D341Med (cell line): Measurements from ENCODE around the gene THBS3.
A peak's percentile ranks its signal among the peaks of the same experiment; 100 is the strongest.
"Not testable (repeated sequence)": the region's sequence is repeated elsewhere in the genome, so short reads cannot be mapped to it uniquely, and the experiment has no call there.

Experiments
- DNase-seq: peaks from one replicate; pipeline ENCODE4 v3.0.0; 2012; ENCODE audit warnings: low spot score

THBS3 gene

DNA sequence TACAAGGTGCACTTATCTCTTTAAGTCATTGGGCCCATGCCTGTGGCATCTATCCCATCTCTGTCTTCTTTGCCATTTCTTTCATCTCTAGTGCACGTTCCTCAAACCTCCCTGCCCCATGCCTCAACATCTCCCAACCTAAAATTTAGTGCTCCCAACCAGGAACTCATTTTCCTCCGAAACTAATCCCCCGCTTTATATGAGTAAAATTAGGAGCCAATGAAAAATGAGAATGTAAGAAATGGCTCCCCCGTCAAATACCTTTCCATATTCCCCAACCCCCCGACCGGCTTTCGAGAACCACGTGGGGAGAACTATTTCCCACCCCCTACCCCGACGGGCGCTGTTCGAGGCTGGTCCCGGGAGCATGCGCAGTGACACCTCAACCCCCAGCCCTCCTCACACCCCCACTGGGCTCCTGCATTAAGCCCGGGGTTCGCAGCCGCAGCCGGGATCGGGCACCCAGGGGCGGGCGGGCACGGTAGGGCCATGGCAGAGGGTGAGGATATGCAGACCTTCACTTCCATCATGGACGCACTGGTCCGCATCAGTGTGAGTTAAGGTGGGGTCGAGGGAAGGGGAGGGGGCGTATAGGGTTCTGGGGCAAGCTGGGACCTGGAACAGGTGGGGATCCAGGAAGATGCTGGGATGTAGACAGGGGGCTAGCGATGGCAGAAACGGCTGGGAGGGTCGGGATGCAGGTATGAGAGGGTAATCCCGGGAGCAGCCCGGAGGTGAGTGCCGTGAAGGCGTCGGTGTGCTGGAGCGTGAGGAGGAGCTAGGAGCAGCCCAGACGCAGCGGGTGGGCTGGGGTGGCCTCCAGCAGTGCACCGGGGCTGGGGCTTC, 34.0 kb downstream of the THBS3 start, which contains the start of gene TRIM46:
Gene TRIM46, plus strand, starts transcription at position 372 of the 846 bp plus-strand sequence. Its CDS starts 118 bp downstream, at position 490.
- DNase-seq = peak; percentile 87

DNA sequence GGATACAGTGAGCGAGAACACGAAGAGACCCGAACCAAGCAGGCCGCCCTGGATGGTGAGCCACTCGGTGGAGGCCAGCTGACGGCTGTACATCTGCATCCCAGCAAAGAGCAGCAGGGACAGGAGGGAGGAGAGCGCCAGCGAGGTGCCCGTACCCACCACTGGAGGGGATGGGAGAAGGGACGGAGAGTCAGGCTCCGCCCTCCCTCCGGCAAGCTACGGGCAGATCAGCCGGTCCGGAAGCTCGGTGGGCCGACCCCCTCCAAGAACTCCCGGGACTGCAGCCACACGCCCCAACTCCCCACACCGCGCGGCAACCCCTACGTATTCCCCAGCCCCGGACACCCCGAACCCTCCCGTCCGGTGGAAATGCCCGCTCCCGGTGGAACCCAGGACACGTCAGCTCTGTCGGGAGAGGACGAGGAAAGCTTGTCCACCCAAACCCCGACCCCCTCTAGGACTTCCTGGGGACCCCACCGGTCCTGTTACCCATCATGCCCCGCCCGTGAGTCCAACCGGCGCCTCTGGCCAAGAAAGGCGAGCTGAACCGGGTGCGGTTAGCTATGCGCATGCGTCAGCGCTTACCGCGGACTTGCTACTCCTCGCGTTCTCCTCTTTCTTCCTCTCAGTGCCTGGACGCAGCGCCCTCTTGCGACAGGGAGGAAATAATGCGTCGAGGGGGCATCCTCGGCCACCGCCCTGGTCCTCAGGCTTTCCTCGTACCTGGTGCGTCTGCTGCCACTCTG, 34.8 kb downstream of the THBS3 start, which contains the start of gene KRTCAP2:
Gene KRTCAP2, minus strand, starts transcription at position 573 of the 746 bp plus-strand sequence. Its CDS starts 80 bp downstream, at position 493.
- DNase-seq = peak; percentile 98

- DNase-seq = no peak
These were observed 35.6 kb downstream of the THBS3 start for GRCh38 chr1:155171836-155172731.

- DNase-seq = no peak
These were observed 36.9 kb downstream of the THBS3 start for GRCh38 chr1:155170806-155171205.

DNA sequence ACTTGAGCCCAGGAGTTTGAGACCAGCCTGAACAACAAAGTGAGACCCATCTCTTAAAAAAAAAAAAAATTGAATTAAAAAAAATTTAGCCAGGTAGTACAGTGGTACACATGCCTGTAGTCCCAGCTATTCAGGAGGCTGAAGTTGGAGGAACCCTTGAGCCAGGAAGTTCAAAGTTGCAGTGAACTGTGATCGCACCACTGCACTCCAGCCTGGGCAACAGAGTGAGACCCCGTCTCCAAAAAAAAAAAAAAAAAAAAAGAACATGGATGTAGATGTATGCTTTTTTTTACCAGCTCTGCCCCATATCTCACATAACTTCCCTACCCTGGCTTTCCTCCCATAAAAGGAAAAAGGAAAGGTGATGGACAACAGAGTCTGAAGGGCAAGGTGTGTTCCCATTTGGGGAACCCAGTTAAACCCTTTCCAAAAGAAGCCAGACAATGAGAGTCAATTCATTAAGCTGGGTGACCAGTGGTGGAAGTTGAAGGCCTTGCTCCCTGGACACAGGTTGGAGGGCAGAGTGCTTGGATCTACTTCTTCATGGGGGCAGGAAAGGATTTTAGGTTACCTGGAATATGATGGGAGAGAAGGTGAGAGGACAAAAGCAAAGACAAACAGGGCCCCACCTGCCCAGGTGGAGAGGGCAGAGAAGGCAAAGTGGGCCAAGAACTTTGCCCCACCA, 37.5 kb downstream of the THBS3 start:
- DNase-seq = no peak

- no peak for DNase-seq
These were observed 38.2 kb downstream of the THBS3 start for GRCh38 chr1:155169541-155169940.

DNA sequence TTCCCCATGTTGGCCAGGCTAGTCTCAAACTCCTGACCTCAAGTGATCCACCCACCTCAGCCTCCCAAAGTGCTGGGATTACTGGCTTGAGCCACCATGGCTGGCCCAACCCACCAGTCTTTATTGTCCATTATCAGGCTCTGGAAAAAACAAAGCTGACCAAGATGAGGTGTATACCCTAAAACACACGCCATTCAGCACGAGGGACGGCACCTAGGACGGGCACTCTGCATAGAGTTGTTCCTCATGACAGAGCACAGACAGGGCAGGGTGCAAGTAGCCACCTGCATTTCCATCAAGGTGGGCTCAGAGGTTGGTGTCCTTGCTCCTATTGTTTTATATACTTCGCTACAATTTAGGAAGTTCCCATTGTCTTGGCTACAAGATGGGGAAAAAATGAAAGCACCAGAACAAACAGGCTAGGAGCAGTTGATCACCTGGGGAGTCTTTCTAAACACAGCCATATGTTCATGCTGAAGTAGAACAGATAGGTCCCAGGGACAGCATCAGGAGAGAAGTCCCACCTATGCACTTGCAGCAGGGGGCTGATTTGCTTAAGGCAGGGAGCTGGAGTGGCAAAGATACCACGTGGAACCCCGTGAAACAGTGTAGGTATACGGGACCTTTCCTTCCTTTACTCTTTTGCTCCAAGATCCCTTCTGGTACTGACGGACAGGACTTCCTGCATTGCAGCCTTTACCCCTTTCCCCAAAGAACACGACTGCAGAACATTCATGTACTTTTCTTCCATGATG, 39.1 kb downstream of the THBS3 start:
- no peak for DNase-seq

DNA sequence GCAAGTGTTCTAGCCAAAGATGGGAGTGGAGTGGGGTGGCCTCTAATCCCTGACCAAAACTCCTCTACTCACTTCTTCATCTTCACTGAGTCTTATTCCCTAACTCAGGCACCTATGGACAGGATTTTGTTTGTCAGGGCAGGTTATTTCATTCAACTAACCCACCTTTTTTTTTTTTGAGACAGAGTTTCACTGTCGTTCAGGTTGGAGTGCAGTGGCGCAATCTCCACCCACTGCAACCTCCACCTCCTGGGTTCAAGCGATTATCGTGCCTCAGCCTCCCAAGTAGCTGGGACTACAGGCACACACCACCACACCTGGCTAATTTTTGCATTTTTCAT, 39.6 kb downstream of the THBS3 start:
- not testable (repeated sequence) for DNase-seq

DNA sequence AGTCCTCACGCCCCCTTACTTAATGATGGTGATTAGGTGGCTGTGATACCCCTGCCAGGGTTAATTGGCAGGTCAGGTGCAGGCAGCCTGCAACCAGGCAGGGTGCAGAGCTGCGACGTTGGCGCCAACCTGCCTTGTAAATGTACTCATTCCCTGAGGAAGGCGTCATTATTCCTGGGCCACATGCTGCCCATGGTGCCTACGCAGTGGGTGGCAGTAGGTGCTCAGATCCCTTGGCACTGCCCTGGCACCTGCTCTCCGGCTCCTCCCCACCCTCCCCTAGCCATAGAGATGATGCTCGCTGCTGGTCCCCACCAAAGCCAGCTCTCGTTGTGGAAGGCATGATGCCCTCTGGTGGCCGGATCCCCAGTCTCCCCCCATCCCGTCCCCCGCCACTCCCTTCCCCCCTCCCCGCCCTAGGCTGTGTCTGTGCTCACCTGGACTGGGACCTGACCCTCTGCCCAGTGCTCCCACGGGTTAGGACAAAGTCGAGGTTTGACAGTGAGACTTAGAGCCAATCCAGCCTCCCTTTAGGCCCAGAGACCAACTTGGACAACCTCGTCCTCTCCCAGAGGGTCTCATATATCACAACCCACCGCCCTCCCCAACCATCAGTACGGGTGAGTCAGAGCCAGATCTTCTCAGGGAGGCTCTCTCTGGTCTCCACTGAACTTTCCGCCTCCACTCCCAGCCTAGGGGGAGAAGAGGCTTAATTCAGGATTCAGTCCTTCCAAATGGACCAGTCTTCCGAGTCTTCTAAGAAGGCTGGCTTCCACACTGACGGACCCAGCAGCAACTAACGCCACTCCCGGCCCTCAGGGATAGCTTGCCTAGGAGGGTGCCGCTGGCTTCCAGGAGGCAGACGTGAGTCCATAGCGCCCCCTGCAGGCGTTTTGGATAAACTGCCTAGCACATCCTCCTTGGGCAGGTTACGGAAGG, 40.3 kb downstream of the THBS3 start:
- DNase-seq = peak; percentile 89

DNA sequence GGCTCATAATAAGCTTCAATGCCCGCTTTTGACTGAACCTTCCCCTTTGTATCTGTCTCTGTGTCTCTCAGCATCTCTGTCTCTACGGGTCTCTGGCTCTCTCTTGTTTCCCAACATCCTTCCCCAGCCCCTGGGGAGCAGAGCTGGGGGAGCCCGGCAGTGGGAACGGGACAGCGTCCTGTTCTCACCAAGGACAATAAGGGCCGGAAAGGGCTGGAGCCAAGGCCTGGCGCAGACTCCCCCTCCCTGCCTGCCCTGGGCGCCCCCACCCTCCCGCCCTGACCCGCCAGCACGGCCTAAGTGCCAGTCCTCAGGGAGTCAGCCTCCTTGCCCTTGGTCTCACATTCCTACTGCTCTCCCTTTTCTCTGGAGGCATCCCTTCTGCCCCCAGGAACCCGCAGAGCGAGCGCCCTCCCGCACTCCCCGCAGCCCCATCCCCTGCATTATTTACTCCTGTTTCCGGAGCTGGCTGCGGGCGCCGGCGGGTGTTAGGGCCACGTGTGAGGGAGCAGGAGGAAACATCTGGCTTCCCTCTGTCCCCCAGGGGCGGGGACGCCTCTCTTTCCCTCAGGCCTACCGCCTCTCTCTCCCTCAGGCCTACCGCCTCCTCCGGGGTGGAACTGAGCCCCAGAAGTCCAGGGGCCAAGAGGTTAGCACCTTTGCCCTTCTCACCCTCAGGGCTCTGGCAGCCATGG, 41.1 kb downstream of the THBS3 start:
- no peak for DNase-seq

DNA sequence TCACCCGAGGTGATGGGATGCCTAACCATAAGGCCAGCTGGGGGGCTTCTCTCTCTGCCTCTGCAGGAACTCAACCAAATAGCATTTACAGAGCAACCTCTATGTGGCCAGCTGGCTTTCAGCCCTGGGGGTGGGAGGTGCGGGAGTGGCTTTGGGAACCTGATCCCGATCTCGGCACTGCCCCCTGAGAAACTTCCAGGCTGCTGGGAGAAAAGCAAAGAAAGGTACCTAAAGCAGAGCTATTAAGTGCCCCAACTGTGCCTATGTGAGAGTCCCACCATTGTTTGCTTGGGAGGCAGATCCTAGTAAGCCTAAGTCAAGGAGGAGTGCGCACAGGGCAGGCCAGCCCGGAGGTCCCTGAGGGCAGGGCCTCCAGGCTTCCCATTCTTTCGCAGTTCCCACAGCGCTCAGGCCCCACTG, 41.6 kb downstream of the THBS3 start:
- DNase-seq = no peak

GRCh38 chr1:155164625-155165024, 43.1 kb downstream of the THBS3 start:
- DNase-seq = not testable (repeated sequence)

- DNase-seq = not testable (repeated sequence)
These were observed 43.9 kb downstream of the THBS3 start for GRCh38 chr1:155163785-155164184.

DNA sequence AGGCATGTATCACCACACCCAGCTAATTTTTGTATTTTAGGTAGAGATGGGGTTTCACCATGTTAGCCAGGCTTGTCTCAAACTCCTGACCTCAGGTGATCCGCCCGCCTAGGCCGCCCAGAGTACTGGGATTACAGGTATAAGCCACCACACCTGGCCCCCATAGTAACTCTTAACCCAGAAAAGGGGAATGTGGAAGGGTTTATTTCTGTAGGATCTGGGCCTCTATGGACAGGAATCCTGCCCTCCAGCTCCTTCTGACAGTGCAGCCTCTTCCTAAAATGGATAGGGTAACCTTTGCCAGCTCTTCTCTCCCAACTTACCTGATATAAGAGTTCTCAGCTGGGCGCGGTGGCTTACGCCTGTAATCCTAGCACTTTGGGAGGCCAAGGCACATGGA, 45.1 kb downstream of the THBS3 start:
- DNase-seq = not testable (repeated sequence)

- no peak for DNase-seq
These were observed 47.6 kb downstream of the THBS3 start for GRCh38 chr1:155160128-155160527.

DNA sequence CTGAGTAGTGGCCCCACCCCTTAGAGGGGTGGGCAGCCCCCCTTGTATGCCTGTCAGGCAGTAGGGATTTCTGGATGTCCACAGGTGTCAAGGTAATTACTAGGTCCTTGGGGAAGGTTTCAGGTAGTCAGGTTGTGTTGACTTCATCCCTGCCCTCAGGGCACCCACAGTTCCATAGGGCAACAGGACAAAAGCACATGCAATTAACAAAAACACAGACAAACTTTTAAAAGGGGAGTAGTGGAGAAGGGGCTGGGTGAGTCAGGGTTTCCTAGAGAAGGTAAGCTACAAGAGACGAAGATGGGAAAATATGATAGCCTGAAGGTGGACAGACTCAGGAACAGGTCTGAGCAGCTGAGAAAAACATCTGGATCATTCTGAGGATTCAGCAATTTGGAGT, 48.7 kb downstream of the THBS3 start:
- DNase-seq = no peak

DNA sequence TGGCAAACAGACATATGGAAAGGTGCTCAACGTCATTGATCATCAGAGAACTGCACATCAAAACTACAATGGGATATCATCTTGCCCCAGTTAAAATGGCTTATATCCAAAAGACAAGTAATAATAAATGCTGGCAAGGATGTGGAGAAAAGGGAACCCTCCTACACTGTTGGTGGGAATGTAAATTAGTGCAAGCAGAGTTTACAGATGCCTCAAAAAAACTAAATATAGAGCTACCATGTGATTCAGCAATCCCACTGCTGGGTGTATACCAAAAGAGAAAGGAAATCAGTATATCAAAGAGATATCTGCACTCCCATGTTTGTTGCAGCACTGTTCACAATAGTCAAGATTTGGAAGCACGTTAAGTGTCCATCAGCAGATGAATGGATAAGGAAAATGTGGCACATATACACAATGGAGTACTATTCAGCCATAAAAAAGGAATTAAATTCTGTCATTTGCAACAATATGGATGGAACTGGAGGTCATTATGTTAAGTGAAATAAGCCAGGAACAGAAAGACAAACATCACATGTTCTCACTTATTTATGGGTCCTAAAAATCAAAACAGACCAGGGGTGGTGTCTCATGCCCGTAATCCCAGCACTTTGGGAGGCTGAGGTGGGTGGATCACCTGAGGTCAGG, 51.6 kb downstream of the THBS3 start:
- DNase-seq = not testable (repeated sequence)
